Muscle of leg (tissue), 11 donors: ENCODE data around the gene MCM9. TPM values are rescaled to one million over a fixed set of nuclear protein-coding genes. Genes with fewer than 3 reads are reported as not detected.

Experiments
- DNase-seq: peaks from one replicate; pipeline ENCODE4 v3.0.0; 2013
- H3K27ac ChIP-seq: one replicate; pipeline ENCODE4 v1.5.1; 2013; ENCODE audit warnings: mild to moderate bottlenecking, low read length, control low read depth
- H3K27me3 ChIP-seq: one replicate; pipeline ENCODE4 v1.6.1; 2013; ENCODE audit warnings: low read length; ENCODE audit not compliant: control insufficient read depth, insufficient read depth
- H3K36me3 ChIP-seq: one replicate; pipeline ENCODE4 v1.6.1; 2013; ENCODE audit warnings: low read length; ENCODE audit not compliant: control insufficient read depth, insufficient read depth
- H3K4me1 ChIP-seq: one replicate; pipeline ENCODE4 v1.6.1; 2013; ENCODE audit warnings: low read length; ENCODE audit not compliant: control insufficient read depth, insufficient read depth
- H3K4me3 ChIP-seq: one replicate; pipeline ENCODE4 v1.5.1; 2013; ENCODE audit warnings: low read length, control low read depth
- H3K9me3 ChIP-seq: replicated peaks from 2 replicates; pipeline ENCODE4 v1.6.1; 2013; ENCODE audit warnings: low read depth, low read length; ENCODE audit not compliant: control insufficient read depth
- WGBS: methylation state at CpG from one replicate; pipeline ENCODE4 v1.1.5; 2013; ENCODE audit warnings: missing lambda C conversion rate; ENCODE audit not compliant: insufficient coverage; 5-methylcytosine and 5-hydroxymethylcytosine counted together
- polyA plus RNA-seq, 8 donors: library from polyadenylated mRNA; unstranded; fragments of 120-200 nt; gene quantifications; one replicate each; pipeline versions ENCODE4 v1.2.1 to v1.2.3, GENCODE V29; 2013; ENCODE audit warnings: inconsistent platforms in 1 of 8, low replicate concordance in 1 of 8; ENCODE audit not compliant: insufficient read length in 8 of 8, insufficient read depth in 1 of 8
- total RNA-seq: library from RNA; stranded (reverse); fragments of 120-200 nt; gene quantifications from one replicate; pipeline ENCODE4 v1.2.4, GENCODE V29; 2013

The MCM9 gene
- total and polyA plus RNA-seq, 9 donors, result 10.1 to 14.5 (median 12.5) TPM

DNA sequence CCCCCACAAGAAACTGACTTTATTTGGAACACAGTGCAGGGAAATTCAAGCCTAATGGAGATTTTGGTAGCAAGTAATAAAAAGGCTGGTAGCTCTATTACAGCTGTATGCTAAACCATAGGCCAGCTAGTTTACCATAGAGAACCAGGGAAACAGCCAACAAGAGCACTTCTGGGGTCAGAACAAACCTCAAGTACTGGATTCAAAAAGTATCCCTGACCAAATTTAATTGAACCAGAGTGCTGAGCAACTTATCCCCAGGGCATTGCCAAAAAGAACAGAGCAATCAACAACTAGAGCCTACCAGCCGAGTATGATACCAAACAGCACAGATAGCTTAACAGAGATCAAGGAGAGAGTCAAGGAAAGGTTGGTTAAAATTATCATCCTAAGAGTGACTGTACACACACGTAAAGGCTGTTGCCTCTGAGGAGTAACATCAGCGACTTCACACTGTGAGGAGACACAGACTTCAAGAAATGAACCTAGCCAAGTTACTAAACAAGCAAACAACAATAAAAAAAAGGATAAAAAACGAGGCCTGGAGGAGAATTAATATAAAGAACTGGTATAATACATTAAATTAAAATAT lies 52.5 kb downstream of the MCM9 start:
- H3K27ac ChIP-seq, result no peak overlapping the region
- H3K4me1 ChIP-seq, result no peaks in the 10 kb centered on the region
- no CpG with 5 or more reads among the region's 4 CpGs for WGBS
- no peaks in the 10 kb centered on the region for H3K27me3 ChIP-seq
- H3K4me3 ChIP-seq, result no peak overlapping the region
- H3K9me3 ChIP-seq, result no peaks in the 10 kb centered on the region
- no peak for DNase-seq
- no peaks in the 10 kb centered on the region for H3K36me3 ChIP-seq

DNA sequence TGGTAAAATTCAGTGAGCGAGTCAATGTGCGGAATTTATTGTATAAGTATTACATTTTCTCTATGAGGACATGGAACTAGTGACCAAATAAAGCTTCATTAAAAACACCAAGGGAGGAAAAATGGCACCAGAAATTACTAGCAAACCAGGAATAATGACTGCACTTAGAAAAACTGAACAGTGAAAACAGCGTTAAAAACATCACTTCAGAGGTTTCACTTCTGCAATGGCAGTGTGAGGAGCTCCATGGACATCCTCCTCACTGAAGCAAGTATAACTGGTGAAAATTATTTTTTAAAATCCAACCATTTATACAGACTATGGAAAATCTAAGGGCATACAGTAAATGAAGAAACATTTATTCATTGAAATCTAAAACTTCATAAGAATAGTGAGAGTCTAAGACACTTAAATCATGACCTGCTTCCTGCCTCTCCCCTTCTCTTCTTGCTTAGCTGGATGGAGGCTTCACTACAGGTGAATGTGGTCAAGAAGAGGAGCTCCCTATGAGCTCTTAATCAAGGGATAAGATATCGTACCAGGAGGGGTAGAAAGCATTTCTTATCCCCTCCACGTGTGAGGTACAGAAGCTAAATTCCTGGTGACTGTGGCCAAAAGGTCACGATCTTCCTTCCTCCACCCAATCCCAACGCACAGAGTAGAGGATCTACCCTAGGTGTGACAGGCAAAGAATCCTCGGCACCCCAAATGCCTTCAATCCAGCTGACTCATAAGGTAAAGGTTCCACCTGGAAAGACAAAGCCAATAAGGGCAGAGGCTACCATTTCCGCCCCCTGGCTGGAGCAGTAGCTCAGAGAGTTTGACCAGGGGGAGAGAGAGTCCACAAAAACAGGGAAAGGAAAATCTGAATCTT lies 53.3 kb downstream of the MCM9 start:
- Histone ChIP-seq H3K27ac (no peak overlapping the region), H3K36me3 (no peaks in the 10 kb centered on the region), H3K27me3 (no peaks in the 10 kb centered on the region), H3K4me3 (no peak overlapping the region), H3K4me1 (no peaks in the 10 kb centered on the region), H3K9me3 (no peaks in the 10 kb centered on the region)
- WGBS, result 90% methylated on average over 4 of the region's 9 CpGs
- DNase-seq, result no peak

DNA sequence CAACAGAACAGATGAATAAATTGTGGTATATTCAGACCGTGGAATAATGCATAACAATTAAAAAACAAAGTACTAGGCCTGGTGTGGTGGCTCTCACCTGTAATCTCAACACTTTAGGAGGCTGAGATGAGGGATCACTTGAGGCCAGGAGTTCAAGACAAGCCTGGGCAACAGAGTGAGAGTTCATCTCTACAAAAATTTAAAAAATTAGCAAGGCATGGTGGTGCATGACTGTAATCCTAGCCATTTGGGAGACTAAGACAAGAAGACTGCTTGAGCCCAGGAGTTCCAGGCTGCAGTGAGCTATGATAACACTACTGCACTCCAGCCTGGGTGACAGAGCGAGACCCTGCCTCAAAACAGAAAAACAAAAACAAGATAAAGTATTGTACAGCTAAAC lies 57.2 kb downstream of the MCM9 start:
- no peak overlapping the region for H3K4me3 ChIP-seq
- DNase-seq, result no peak
- no peak overlapping the region for H3K27ac ChIP-seq
- no peaks in the 10 kb centered on the region for H3K4me1 ChIP-seq
- H3K36me3 ChIP-seq, result no peaks in the 10 kb centered on the region
- WGBS, result no CpG with 5 or more reads among the region's 2 CpGs
- no peaks in the 10 kb centered on the region for H3K27me3 ChIP-seq
- H3K9me3 ChIP-seq, result no peaks in the 10 kb centered on the region

DNA sequence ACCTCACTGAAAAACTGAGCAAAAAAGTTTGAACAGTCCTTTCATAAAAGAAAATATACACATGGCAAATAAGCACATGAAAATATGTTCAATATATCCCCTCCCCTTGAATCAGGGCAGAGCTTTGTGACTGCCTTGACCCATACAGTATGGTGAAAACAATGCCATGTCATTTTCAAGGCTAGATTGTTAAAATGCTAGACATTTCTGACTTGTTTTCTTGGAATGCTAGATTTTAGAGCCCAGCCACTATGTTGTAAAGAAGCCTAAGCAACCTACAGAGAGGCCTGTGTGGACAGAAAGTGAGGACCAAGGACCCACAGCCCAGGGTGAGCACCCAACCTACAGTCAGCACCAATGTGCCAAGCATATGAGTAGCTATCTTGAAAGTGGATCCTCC lies 58.1 kb downstream of the MCM9 start:
- Histone ChIP-seq H3K27me3 (no peaks in the 10 kb centered on the region), H3K36me3 (no peaks in the 10 kb centered on the region), H3K27ac (no peak overlapping the region), H3K4me3 (no peak overlapping the region), H3K9me3 (no peaks in the 10 kb centered on the region), H3K4me1 (no peaks in the 10 kb centered on the region)
- no peak for DNase-seq

DNA sequence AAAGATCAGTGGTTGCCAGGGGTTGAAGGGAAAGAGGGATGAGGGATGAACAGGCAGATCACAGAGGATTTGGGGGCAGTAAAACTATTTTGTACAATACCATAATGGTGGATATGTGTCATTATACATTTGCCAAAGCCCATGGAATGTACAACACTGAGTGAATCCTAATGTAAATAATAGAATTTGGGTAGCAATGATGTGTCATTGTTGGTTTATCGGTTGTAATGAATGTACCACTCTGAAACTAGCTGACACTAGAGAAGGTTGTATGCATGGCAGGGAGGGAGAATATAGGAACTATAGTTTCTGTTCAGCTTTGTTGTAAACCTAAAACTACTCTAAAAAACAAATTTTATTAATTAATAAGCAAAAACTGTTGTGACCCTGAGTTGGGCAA lies 58.8 kb downstream of the MCM9 start:
- Histone ChIP-seq H3K4me3 (no peak overlapping the region), H3K36me3 (no peaks in the 10 kb centered on the region), H3K4me1 (no peaks in the 10 kb centered on the region), H3K9me3 (no peaks in the 10 kb centered on the region), H3K27ac (no peak overlapping the region), H3K27me3 (no peaks in the 10 kb centered on the region)
- DNase-seq, result no peak
- WGBS, result no CpG with 5 or more reads among the region's 1 CpG

DNA sequence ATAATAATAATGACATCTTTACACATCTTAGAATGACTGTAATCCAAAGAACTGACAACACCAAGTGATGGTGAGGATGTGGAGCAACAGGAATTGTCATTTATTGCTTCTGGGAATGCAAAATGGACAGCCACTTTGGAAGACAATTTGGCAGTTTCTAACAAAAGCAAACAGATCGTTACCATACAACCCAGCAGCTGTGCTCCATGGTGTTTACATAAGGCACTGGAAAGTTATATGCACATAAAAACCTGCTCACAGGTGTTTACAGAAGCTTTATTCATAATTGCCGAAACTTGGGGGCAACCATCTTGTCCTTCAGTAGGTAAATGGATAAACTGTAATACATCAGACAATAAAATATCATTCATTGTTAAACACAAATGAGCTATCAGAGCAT lies 59.3 kb downstream of the MCM9 start:
- no peak for DNase-seq
- Histone ChIP-seq H3K9me3 (no peaks in the 10 kb centered on the region), H3K36me3 (no peaks in the 10 kb centered on the region), H3K4me1 (no peaks in the 10 kb centered on the region), H3K27ac (no peak overlapping the region), H3K27me3 (no peaks in the 10 kb centered on the region), H3K4me3 (no peak overlapping the region)
- WGBS, result no CpG with 5 or more reads among the region's 2 CpGs

DNA sequence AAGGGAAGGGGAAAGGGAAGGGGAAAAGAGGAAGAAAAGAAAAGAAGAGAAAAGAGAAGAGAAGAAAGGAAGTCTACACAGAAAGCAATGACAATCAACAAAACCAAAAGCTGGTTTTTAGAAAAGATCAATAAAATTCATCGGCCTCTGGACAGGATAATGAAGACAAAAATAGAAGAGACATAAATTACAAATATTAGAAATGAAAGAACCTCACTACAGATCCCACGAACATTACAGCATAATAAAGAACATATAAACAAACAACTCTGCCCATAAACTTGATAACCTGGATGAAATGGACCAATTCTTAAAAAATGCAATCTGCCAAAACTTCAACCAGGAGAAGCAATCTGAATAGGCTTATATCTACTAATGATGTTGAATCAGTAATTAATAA lies 61.7 kb downstream of the MCM9 start:
- H3K4me3 ChIP-seq, result no peak overlapping the region
- H3K27ac ChIP-seq, result no peak overlapping the region
- H3K4me1 ChIP-seq, result no peaks in the 10 kb centered on the region
- no peak for DNase-seq
- no peaks in the 10 kb centered on the region for H3K36me3 ChIP-seq
- no peaks in the 10 kb centered on the region for H3K27me3 ChIP-seq
- no peaks in the 10 kb centered on the region for H3K9me3 ChIP-seq
- WGBS, result no CpG with 5 or more reads among the region's 2 CpGs

DNA sequence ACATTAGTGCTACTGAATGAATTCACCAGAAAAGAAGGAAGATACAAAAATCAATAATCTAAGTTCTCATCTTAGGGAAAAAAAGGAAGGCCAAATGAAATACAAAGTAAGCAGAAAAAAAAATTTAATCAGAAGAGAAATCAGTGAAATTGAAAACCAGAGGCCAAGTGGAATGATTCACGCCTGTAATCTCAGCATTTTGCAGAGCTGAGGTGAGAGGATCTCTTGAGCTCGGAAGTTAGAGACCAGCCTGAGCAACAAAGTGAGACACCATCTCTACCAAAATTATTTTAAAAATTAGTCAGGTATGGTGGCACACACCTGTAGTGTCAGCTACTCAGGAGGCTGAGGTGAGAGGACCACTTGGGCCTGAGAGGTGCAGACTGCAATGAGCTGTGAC lies 62.2 kb downstream of the MCM9 start:
- H3K27ac ChIP-seq, result no peak overlapping the region
- WGBS, result no CpG with 5 or more reads among the region's 2 CpGs
- H3K36me3 ChIP-seq, result no peaks in the 10 kb centered on the region
- H3K27me3 ChIP-seq, result no peaks in the 10 kb centered on the region
- H3K9me3 ChIP-seq, result no peaks in the 10 kb centered on the region
- no peak for DNase-seq
- H3K4me3 ChIP-seq, result no peak overlapping the region
- H3K4me1 ChIP-seq, result no peaks in the 10 kb centered on the region

DNA sequence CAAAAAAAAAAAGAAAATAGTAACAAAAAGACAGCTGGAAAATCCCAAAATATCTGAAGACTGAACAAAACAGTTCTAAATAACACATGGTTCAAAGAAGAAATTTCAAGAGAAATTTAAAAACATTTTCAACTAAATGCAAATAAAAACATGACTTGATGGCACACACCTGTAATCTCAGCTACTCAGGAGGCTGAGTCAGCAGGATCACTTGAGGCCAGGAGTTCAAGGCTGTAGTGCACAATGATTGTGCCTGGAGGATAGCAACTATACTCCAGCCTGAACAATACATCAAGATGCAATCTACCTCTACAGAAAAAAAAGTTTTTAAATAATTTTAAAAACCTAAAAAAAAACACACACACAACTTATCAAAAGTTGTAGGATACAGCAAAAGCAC lies 62.6 kb downstream of the MCM9 start:
- H3K4me3 ChIP-seq, result no peak overlapping the region
- no peaks in the 10 kb centered on the region for H3K27me3 ChIP-seq
- no peak for DNase-seq
- no peak overlapping the region for H3K27ac ChIP-seq
- no peaks in the 10 kb centered on the region for H3K4me1 ChIP-seq
- H3K9me3 ChIP-seq, result peaks cover under 1% of the 10 kb centered on the region
- H3K36me3 ChIP-seq, result no peaks in the 10 kb centered on the region

DNA sequence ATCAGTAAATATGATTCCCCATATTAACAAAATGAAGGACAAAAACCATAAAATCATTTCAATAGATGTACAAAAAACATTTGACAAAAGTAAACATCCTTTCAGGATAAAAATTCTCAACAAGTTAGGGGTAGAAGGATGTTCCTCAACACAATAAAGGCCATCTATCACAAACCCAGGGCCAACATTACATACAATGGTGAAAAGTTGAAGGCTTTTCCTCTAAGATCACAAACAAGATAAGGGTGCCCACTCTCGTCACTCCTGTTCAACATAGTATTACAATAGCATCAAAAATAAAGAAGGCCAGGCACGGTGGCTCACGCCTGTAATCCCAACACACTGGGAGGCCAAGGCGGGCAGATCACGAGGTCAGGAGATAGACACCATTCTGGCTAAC lies 63.6 kb downstream of the MCM9 start:
- Histone ChIP-seq H3K27ac (no peak overlapping the region), H3K36me3 (no peaks in the 10 kb centered on the region), H3K27me3 (no peaks in the 10 kb centered on the region), H3K4me1 (no peaks in the 10 kb centered on the region), H3K9me3 (peaks cover 7% of the 10 kb centered on the region), H3K4me3 (no peak overlapping the region)
- no peak for DNase-seq
- 100% methylated on average over 3 of the region's 5 CpGs for WGBS
